Cardiac muscle cell (in vitro differentiated cells and primary cell): ENCODE data around the gene KY. TPM values are rescaled to one million over a fixed set of nuclear protein-coding genes. Genes with fewer than 3 reads are reported as not detected.
A peak's percentile ranks its signal among the peaks of the same experiment; 100 is the strongest.

Experiments
- DNase-seq, 2 donors: peaks; one replicate each; pipeline versions ENCODE4 v3.0.0 to v3.0.0-alpha.2; 2010 to 2017; ENCODE audit warnings: low read depth in 1 of 2, low spot score in 1 of 2
- H3K27ac ChIP-seq: fragments of 200-600 bp; sonication (generic); 2 replicates; pipeline ENCODE4 v1.5.1; 2016
- H3K27me3 ChIP-seq: fragments of 200-600 bp; sonication (generic); 2 replicates; pipeline ENCODE4 v1.6.0; 2016; ENCODE audit warnings: control low read depth
- H3K36me3 ChIP-seq: fragments of 200-600 bp; sonication (generic); 2 replicates; pipeline ENCODE4 v1.5.1; 2016; ENCODE audit warnings: control low read depth
- H3K4me1 ChIP-seq: fragments of 200-600 bp; sonication (generic); 2 replicates; pipeline ENCODE4 v1.8.1; 2017; ENCODE audit warnings: low read depth, mild to moderate bottlenecking, mixed run types
- H3K4me3 ChIP-seq: fragments of 200-600 bp; sonication (generic); 2 replicates; pipeline ENCODE4 v1.5.1; 2016; ENCODE audit warnings: mild to moderate bottlenecking
- H3K9me3 ChIP-seq: fragments of 200-600 bp; sonication (generic); 2 replicates; pipeline ENCODE4 v1.5.1; 2017; ENCODE audit warnings: low read depth, mild to moderate bottlenecking, control low read depth
- polyA plus RNA-seq: library from polyadenylated mRNA; unstranded; fragments of >200 nt; fragmentation: Nextera tagmentation; extraction: Ambion mirVana; gene quantifications from 2 replicates; pipeline ENCODE4 v1.2.1, GENCODE V29; 2016
- total RNA-seq: library from RNA; depleted of rRNA; stranded (reverse); fragments of >200 nt; gene quantifications from 2 replicates; pipeline ENCODE4 v1.2.3, GENCODE V29; 2016
- TF ChIP-seq, protein P1 (sequence below): IDR thresholded peaks from 2 replicates; pipeline ENCODE4 v1.5.1; 2012; ENCODE audit warnings: low read depth, mild to moderate bottlenecking, low read length

The KY gene, protein sequence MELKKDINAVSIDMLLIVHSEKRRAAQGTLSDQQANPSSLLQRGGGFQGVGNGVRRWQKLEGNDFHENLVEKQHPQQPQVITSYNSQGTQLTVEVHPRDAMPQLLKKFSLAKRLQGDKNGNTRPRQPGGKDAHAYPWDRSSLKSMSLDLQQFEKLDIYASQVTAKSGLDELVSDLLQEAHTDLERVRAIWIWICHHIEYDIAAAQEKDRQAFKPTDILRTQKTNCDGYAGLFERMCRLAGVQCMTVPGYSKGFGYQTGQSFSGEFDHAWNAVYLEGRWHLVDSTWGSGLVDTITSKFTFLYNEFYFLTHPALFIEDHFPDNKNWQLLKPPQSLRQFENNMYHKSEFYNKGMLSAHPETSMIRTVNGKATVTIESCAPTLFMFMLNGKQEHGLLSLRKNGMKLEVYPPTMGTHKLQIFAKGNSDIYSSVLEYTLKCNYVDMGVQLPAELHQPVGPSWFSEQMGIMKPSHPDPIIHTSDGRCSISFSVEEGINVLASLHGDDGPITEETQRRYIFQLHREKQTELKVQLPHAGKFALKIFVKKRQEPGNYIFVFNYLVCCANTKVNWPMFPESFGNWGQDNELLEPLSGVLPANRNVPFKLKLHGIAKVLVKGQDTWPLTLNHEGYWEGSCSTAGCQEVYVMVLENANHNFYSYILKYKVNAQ
- total RNA-seq, result 0.46 and 1.2 TPM in 2 replicates
- polyA plus RNA-seq, result 0.35 and 1.1 TPM in 2 replicates

DNA sequence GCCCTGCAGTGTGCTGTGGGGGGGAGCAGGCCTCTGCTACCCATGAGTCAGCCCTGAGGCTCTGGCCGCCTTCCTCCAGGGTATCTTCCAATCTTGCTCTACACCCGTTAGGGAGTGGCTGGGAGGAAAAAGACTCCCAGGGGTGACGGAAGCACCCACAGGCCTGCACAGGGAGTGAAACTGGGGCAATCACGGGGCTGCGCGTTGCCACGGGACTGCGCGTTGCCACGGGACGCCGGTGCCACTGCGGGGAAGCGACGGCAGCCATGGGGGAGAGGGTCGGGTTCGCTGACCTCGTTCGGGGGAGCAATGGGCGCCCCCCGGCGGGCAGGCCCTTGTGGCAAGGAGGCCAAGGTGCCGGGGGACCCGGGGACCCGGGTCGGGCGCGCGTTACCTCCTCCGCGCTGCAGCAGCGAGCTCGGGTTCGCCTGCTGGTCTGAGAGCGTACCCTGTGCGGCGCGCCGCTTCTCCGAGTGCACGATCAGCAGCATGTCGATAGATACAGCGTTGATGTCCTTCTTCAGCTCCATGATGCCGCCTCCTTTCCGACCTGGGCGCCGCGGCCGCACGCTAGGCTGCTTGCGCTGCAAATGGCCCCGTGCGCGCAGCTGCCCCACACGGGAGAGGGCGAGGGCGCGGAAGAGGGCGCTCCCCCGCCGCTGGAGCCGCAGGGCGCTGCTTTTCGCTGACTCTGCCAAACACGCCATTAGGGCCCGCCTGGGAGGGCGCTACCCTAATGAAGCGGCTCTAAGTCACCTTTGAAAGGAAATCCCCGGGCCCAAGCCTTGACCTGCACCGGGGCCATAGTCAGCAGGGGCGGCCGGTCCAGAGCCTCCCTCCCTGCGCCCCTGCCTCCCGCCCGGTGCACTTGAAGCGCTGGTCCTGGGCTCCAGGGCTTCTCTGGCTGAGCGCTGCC lies at the start of gene KY:
KY (minus strand) TSS at position 592 of the 916 bp plus-strand sequence; CDS start at position 530, 62 bp downstream.
- Histone ChIP-seq H3K27me3 (peaks cover 61% of the 10 kb centered on the region), H3K36me3 (no peaks in the 10 kb centered on the region), H3K4me3 (peak within 1 kb of the TSS; percentile 18), H3K27ac (no peak within 1 kb of the TSS), H3K4me1 (peaks cover 17% of the 10 kb centered on the region), H3K9me3 (no peaks in the 10 kb centered on the region)
- TF ChIP-seq, protein P1, sequence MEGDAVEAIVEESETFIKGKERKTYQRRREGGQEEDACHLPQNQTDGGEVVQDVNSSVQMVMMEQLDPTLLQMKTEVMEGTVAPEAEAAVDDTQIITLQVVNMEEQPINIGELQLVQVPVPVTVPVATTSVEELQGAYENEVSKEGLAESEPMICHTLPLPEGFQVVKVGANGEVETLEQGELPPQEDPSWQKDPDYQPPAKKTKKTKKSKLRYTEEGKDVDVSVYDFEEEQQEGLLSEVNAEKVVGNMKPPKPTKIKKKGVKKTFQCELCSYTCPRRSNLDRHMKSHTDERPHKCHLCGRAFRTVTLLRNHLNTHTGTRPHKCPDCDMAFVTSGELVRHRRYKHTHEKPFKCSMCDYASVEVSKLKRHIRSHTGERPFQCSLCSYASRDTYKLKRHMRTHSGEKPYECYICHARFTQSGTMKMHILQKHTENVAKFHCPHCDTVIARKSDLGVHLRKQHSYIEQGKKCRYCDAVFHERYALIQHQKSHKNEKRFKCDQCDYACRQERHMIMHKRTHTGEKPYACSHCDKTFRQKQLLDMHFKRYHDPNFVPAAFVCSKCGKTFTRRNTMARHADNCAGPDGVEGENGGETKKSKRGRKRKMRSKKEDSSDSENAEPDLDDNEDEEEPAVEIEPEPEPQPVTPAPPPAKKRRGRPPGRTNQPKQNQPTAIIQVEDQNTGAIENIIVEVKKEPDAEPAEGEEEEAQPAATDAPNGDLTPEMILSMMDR, result peak; percentile 31
- peak; percentile 60 to 68 for DNase-seq

DNA sequence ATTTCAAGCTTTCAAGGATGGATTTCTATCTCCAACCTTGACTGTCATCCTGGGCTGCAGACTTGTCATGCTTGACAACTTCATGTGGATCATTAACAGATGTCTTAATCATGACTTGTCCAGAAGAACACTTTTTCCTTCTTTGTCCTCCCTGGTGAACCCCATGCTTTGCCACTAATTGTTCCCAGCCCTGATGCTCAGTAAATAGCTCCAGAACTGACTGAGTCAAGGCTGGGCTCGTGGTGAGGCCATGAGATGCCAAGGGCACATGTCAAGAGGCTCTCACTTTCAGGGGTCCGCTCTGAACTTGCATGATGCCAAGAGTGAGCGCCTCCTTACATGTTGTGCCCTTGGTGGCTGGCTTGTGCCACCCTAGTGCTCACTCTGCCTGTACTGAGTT lies 48.9 kb upstream of the KY start:
- no peak for DNase-seq
- H3K27me3 ChIP-seq, result peaks cover 22% of the 10 kb centered on the region
- TF ChIP-seq, protein P1, result no peak

DNA sequence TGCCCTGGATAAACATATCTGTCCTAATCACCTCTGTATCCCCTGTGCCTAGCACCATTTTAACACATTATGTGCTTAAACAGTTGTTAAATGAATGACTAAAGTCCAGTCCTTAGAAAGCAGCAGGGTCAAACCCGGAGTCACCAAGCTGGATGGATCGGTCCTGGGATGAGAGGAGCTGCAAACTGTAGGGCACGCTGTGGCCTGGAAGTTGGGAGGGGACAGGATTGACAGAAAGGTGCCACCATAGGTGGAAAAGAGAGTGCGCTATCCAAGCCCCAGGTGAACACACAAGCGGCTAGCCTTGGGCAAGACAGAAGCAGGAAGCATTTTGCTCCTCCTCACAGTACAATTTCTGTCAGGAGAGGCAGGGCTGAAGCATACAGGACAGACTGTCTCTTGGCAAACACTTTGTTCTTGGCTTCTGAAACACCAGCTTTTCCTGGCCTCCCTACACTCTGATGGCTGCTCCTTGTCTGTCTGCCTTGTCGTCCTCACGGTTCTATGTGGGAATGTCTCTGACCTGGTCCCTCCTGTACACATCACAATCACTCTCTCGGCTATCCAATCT lies 48.4 kb upstream of the KY start:
- Histone ChIP-seq H3K9me3 (no peaks in the 10 kb centered on the region), H3K27me3 (peaks cover 17% of the 10 kb centered on the region), H3K36me3 (no peaks in the 10 kb centered on the region), H3K4me1 (peaks cover 9% of the 10 kb centered on the region), H3K4me3 (no peak overlapping the region), H3K27ac (no peak overlapping the region)
- no peak for DNase-seq
- TF ChIP-seq, protein P1, result no peak

More for the DNA sequence above, 48.9 kb upstream of the KY start:
- Histone ChIP-seq H3K4me1 (peaks cover 9% of the 10 kb centered on the region), H3K36me3 (no peaks in the 10 kb centered on the region), H3K27ac (no peak overlapping the region), H3K9me3 (no peaks in the 10 kb centered on the region), H3K4me3 (no peak overlapping the region)

DNA sequence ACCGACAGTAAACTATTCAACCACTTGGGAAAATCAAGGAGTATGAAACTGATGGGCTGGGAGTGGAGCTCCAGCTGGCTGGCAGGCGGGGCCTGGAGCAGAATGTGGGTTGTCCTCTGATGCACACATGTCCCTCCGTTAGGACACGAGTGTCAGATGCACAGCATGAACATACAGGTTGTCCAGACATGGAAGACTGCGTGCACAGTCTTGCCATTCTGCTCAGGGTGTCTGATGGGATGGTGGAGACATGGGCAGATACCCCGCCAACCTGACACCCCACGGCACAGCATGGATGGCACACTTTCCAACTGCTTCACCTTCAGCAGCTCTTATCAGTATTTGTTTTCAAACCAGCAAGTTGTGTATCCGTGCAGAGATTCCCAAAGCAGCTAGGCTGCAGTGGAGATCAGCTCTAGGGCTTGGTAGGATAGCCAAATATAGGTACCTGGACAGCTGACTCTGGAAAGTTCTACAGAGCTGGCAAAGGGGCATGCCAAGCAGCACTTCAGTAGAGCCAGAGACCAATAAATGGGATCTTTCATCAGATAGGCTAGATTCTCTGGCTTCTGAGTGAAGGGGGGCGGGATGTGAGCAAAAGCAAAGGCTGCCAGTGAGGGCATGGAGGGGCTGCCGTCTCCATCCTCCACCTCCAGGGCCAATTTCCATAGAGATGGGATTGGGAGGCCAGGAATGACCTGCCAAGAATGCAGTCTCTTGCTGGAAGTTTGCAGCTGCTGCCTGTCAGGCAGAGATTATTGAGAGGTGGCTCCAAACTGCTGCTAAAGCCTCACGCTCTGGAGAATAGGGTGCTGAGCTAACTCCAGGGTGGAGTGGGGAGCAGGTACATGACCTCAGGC lies 47.2 kb upstream of the KY start:
- Histone ChIP-seq H3K4me3 (no peak overlapping the region), H3K36me3 (no peaks in the 10 kb centered on the region), H3K27ac (no peak overlapping the region), H3K9me3 (no peaks in the 10 kb centered on the region), H3K4me1 (peaks cover 9% of the 10 kb centered on the region), H3K27me3 (peaks cover 18% of the 10 kb centered on the region)
- DNase-seq, result no peak
- TF ChIP-seq, protein P1, result no peak
